Lung (tissue), 12 donors: ENCODE data around the gene CD44. TPM values are rescaled to one million over a fixed set of nuclear protein-coding genes. Genes with fewer than 3 reads are reported as not detected.

Experiments
- ATAC-seq: fragments of 200-7000 bp; cut with Tn5 transposase; one replicate; pipeline ENCODE4 v1.9.1; 2020; ENCODE audit warnings: moderate number of reproducible peaks; ENCODE audit not compliant: insufficient read depth, low FRiP score
- DNase-seq, 3 donors: peaks; one replicate each; pipeline ENCODE4 v3.0.0-alpha.2; 2013 to 2017
- H3K27ac ChIP-seq, 2 donors: one replicate each; pipeline ENCODE4 v1.5.1; 2013; ENCODE audit warnings: mild to moderate bottlenecking in 2 of 2, moderate library complexity in 2 of 2, control low read depth in 1 of 2, inconsistent platforms in 1 of 2, low read depth in 1 of 2, low read length in 1 of 2
- H3K27me3 ChIP-seq, 3 donors: one replicate each; pipeline ENCODE4 v1.5.1; 2013; ENCODE audit warnings: low read length in 2 of 3; ENCODE audit not compliant: control insufficient read depth in 3 of 3, insufficient read depth in 3 of 3
- H3K36me3 ChIP-seq, 4 donors: one replicate each; pipeline ENCODE4 v1.5.1; 2013; ENCODE audit warnings: low read length in 4 of 4, mild to moderate bottlenecking in 1 of 4, moderate library complexity in 1 of 4; ENCODE audit not compliant: control insufficient read depth in 4 of 4, insufficient read depth in 4 of 4
- H3K4me1 ChIP-seq, 5 donors: one replicate each; pipeline ENCODE4 v1.5.1; 2013; ENCODE audit warnings: low read length in 5 of 5, mild to moderate bottlenecking in 2 of 5, moderate library complexity in 1 of 5; ENCODE audit not compliant: control insufficient read depth in 5 of 5, insufficient read depth in 5 of 5
- H3K4me3 ChIP-seq: one replicate; pipeline ENCODE4 v1.5.1; 2013; ENCODE audit warnings: mild to moderate bottlenecking, control low read depth, moderate library complexity
- H3K9ac ChIP-seq, 2 donors: one replicate each; pipeline ENCODE4 v1.5.1; 2013; ENCODE audit warnings: low read length in 2 of 2, control low read depth in 1 of 2; ENCODE audit not compliant: insufficient read depth in 1 of 2
- H3K9me3 ChIP-seq, 4 donors: one replicate each; pipeline ENCODE4 v1.5.1; 2013; ENCODE audit warnings: low read length in 3 of 4, mild to moderate bottlenecking in 1 of 4, moderate library complexity in 1 of 4; ENCODE audit not compliant: control insufficient read depth in 4 of 4, insufficient read depth in 3 of 4
- CTCF ChIP-seq: IDR thresholded peaks from 2 replicates; pipeline ENCODE4 v1.5.1; 2012; ENCODE audit warnings: mild to moderate bottlenecking; ENCODE audit errors: control extremely low read depth, extremely low read depth
- WGBS, 2 donors: extraction: QIAGEN DNeasy Blood & Tissue Kit; methylation state at CpG; one replicate each; pipeline ENCODE4 v1.1.7; 2013; 5-methylcytosine and 5-hydroxymethylcytosine counted together
- polyA plus RNA-seq, 2 donors: library from polyadenylated mRNA; stranded (reverse); fragments of 200-250 nt; gene quantifications; one replicate each; pipeline ENCODE4 v1.2.1, GENCODE V29; 2013
- total RNA-seq, 2 donors: library from RNA; depleted of rRNA in 1 of 2; stranded (reverse); fragments of >200 nt in 1 of 2; gene quantifications; one replicate each; pipeline ENCODE4 v1.2.1, GENCODE V29; 2014 to 2021
- donor health status: control.
- donor health status: control.
- donor health status: Bipolar disorder and iron deficiency.
- donor health status: healthy.
- donor health status: DM: yes; HTN: yes; CAD: no.

CD44 gene
- total and polyA plus RNA-seq, 4 donors = 115 to 636 (median 544) TPM

DNA sequence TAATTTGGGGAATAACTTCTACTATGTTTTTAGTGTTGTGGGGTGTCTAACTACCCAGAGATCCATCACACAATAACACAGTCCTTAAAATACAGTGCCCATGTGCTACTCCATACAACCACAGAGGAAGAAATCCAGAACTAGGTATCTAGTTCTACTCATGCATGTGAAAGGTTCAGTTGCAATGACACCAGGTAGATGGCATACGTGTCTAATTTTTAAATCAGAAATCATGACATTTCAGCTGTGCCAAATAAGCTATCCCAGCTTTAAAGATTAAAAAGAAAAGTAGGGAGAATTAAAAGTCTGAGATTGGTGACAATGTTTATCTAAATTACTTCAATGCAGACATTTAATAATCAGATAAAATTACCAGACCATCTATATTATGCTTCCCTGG is 122.2 kb downstream of the CD44 start:
- no peak overlapping the region for H3K27ac ChIP-seq
- WGBS, 2 donors = 88 to 89% methylated on average over 1 of the region's 1 CpG
- no peak for ATAC-seq
- H3K4me3 ChIP-seq = no peak overlapping the region
- H3K36me3 ChIP-seq = no peaks in the 10 kb centered on the region
- no peak for DNase-seq
- H3K4me1 ChIP-seq = no peaks in the 10 kb centered on the region
- no peak for TF ChIP-seq CTCF
- no peaks in the 10 kb centered on the region for H3K27me3 ChIP-seq
- H3K9ac ChIP-seq = no peak overlapping the region
- H3K9me3 ChIP-seq = no peaks in the 10 kb centered on the region

DNA sequence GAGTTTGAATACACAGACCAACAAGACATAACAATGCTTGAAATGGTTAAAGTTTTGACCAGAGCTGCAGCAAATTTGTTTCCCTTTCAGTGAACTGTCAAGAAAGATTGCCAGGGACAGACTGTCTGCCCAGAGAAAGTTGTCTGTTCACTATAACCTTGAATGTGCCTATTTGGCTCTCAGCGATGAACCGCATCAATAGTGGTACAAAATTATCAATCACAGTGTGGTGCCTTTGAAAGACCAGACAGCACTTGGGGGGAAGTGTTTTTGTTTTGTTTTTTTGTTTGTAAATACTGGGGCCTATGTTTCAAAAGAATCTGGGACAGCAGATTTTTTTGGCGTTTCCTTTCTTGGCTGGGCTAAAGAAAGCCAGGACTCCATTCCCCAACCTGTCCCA is 123.1 kb downstream of the CD44 start:
- no peaks in the 10 kb centered on the region for H3K36me3 ChIP-seq
- H3K9ac ChIP-seq = no peak overlapping the region
- 81 to 92% methylated on average over 3 of the region's 3 CpGs for WGBS, 2 donors
- H3K4me1 ChIP-seq = no peaks in the 10 kb centered on the region
- no peak overlapping the region for H3K27ac ChIP-seq
- H3K27me3 ChIP-seq = no peaks in the 10 kb centered on the region
- DNase-seq = no peak
- ATAC-seq = no peak
- H3K9me3 ChIP-seq = no peaks in the 10 kb centered on the region
- no peak overlapping the region for H3K4me3 ChIP-seq
- TF ChIP-seq CTCF = no peak

DNA sequence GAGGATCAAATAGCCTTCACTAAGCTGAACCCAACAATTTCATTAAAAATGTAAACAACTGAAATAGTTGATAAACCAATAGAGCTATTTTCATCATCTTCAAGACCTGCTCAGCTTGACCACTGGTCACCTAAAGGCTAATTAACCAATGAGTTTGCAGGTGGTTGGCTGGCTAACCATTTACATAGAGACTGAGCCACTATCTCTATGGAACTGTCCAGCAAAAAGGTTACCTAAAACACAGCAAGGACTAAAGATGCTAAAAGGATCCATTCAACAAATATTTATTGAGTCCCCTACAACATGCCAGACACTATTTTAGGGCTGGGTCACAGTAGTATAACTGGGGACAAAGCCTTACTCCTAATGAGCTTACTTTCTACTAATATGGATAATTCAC is 123.8 kb downstream of the CD44 start:
- ATAC-seq (no peak), DNase-seq (no peak)
- TF ChIP-seq CTCF = no peak
- Histone ChIP-seq H3K27ac (no peak overlapping the region), H3K4me3 (no peak overlapping the region), H3K4me1 (no peaks in the 10 kb centered on the region), H3K27me3 (no peaks in the 10 kb centered on the region), H3K9ac (no peak overlapping the region), H3K9me3 (no peaks in the 10 kb centered on the region), H3K36me3 (no peaks in the 10 kb centered on the region)

DNA sequence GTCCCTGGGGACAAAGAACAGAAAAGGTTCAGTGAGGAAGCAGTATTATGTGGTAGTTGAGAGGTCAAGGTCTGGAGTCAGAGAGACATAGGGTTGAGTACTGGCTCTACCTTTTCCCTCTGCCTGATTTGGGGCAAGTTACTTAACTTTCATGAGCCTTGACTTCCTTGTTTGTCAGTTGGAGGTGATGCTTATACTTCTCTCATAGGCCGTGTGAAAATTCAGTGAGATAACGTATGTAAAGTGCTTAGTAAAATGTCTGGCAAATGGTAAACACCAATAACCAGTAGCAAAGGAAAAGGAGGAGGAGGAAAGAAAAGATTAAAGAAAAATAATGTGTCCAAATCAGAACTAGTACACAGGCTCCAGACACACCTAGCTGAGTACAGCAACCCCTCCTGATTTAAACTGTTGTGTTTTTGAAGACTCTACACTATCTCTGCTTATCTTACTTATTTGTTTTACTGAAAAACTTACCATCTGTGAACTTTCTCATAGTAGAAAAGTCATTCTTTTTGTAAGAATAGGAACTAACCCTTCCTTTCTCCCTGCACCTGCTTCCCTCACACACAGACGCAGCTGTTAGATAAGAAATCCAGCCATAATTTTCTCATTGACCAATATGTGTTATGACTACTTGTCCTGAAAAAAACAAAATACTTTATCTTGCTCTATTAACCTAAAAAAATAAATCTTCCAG is 126.9 kb downstream of the CD44 start:
- no peak for ATAC-seq
- no peak overlapping the region for H3K27ac ChIP-seq
- H3K9ac ChIP-seq = no peak overlapping the region
- no peak for DNase-seq
- H3K36me3 ChIP-seq = no peaks in the 10 kb centered on the region
- TF ChIP-seq CTCF = no peak
- no peak overlapping the region for H3K4me3 ChIP-seq
- no peaks in the 10 kb centered on the region for H3K27me3 ChIP-seq
- no peaks in the 10 kb centered on the region for H3K9me3 ChIP-seq
- peaks cover 0 to 5% (median 0%) of the 10 kb centered on the region in 5 donors for H3K4me1 ChIP-seq
- WGBS, 2 donors = 51 to 64% methylated on average over 3 of the region's 3 CpGs
